GM23338 (cell line): ENCODE measurements around the gene OR4F15. TPM values are rescaled to one million over a fixed set of nuclear protein-coding genes. Genes with fewer than 3 reads are reported as not detected.

ENCODE experiments used
- ATAC-seq: fragments of 200-7000 bp; cut with Tn5 transposase; 3 replicates; pipeline ENCODE4 v1.9.1; 2020
- DNase-seq: peaks from one replicate; pipeline ENCODE4 v3.0.0-alpha.2; 2015; ENCODE audit warnings: low spot score
- H2AFZ ChIP-seq: fragments of 200-600 bp; sonication (generic); 2 replicates; pipeline ENCODE4 v1.8.0; 2016; ENCODE audit warnings: antibody characterized with exemption, mild to moderate bottlenecking, moderate library complexity
- H3F3A ChIP-seq: fragments of 200-600 bp; sonication (generic); replicated peaks from 2 replicates; pipeline ENCODE4 v1.8.0; 2017; ENCODE audit warnings: antibody characterized with exemption, mixed run types, low read depth
- H3K27ac ChIP-seq: fragments of 200-600 bp; sonication (generic); 2 replicates; pipeline ENCODE4 v1.6.1; 2016; ENCODE audit warnings: low read depth
- H3K27me3 ChIP-seq: fragments of 200-600 bp; sonication (generic); 2 replicates; pipeline ENCODE4 v1.8.0; 2016; ENCODE audit warnings: mild to moderate bottlenecking, mixed run types, moderate library complexity; ENCODE audit not compliant: insufficient read depth
- H3K36me3 ChIP-seq: fragments of 200-600 bp; sonication (generic); 2 replicates; pipeline ENCODE4 v1.8.0; 2016; ENCODE audit warnings: mild to moderate bottlenecking; ENCODE audit not compliant: insufficient read depth
- H3K4me1 ChIP-seq: fragments of 200-600 bp; sonication (generic); 2 replicates; pipeline ENCODE4 v1.8.0; 2016; ENCODE audit warnings: mild to moderate bottlenecking, moderate library complexity; ENCODE audit not compliant: insufficient read depth
- H3K4me2 ChIP-seq: fragments of 200-600 bp; sonication (generic); 2 replicates; pipeline ENCODE4 v1.7.1; 2017; ENCODE audit warnings: mixed run types
- H3K4me3 ChIP-seq: fragments of 200-600 bp; sonication (generic); 2 replicates; pipeline ENCODE4 v1.6.1; 2016; ENCODE audit warnings: mixed run types
- H3K79me2 ChIP-seq: fragments of 200-600 bp; sonication (generic); replicated peaks from 2 replicates; pipeline ENCODE4 v1.8.0; 2017; ENCODE audit warnings: mild to moderate bottlenecking; ENCODE audit not compliant: insufficient read depth
- H3K9me2 ChIP-seq: fragments of 200-600 bp; sonication (generic); 2 replicates; pipeline ENCODE4 v1.8.0; 2017; ENCODE audit not compliant: insufficient read depth
- H4K20me1 ChIP-seq: fragments of 200-600 bp; sonication (generic); replicated peaks from 2 replicates; pipeline ENCODE4 v1.8.0; 2017; ENCODE audit warnings: mild to moderate bottlenecking; ENCODE audit not compliant: insufficient read depth
- H3K27ac Mint-ChIP-seq: 2 replicates; pipeline ENCODE4 v1.8.0; 2020; ENCODE audit warnings: inconsistent platforms, mild to moderate bottlenecking, moderate library complexity, mixed read lengths
- H3K27me3 Mint-ChIP-seq: 3 replicates; pipeline ENCODE4 v1.8.0; 2022; ENCODE audit warnings: low read depth, mild to moderate bottlenecking, moderate library complexity, mixed read lengths, inconsistent platforms; ENCODE audit not compliant: insufficient read depth, poor library complexity
- H3K36me3 Mint-ChIP-seq: 3 replicates; pipeline ENCODE4 v1.8.0; 2021; ENCODE audit warnings: low read depth, mild to moderate bottlenecking, inconsistent platforms, moderate library complexity, mixed read lengths
- H3K4me1 Mint-ChIP-seq: 3 replicates; pipeline ENCODE4 v1.8.0; 2020; ENCODE audit warnings: mild to moderate bottlenecking, inconsistent platforms, mixed read lengths
- H3K4me3 Mint-ChIP-seq: 3 replicates; pipeline ENCODE4 v1.8.0; 2021; ENCODE audit warnings: moderate library complexity, mild to moderate bottlenecking, inconsistent platforms, mixed read lengths
- H3K9me3 Mint-ChIP-seq: 3 replicates; pipeline ENCODE4 v1.8.0; 2020; ENCODE audit warnings: moderate library complexity, mild to moderate bottlenecking, inconsistent platforms, mixed read lengths
- CREB1 ChIP-seq: fragments of 250-450 bp; sonication (Bioruptor Pico); IDR thresholded peaks from 2 replicates; pipeline ENCODE4 v1.5.0; 2020; ENCODE audit warnings: low read depth, mild to moderate bottlenecking, moderate library complexity
- CTCF ChIP-seq, 2 experiments: fragments of 200-600 bp in 1 of 2; sonication (generic) in 1 of 2; conservative IDR thresholded peaks; 2 replicates each; pipeline versions ENCODE4 v1.5.1 to v1.6.1; 2016 to 2017; ENCODE audit warnings: antibody characterized with exemption in 2 of 2, low read depth in 2 of 2, mild to moderate bottlenecking in 2 of 2, moderate library complexity in 1 of 2
- ETS1 ChIP-seq: IDR thresholded peaks from 2 replicates; pipeline ENCODE4 v1.6.1; 2016; ENCODE audit warnings: antibody characterized with exemption
- EZH2 ChIP-seq: fragments of 200-600 bp; sonication (generic); IDR thresholded peaks from one replicate; pipeline ENCODE4 v1.8.0; 2017; ENCODE audit warnings: antibody characterized with exemption, mild to moderate bottlenecking, low read depth; ENCODE audit not compliant: unreplicated experiment
- EZH2phosphoT487 ChIP-seq: fragments of 200-600 bp; sonication (generic); IDR thresholded peaks from one replicate; pipeline ENCODE4 v1.8.1; 2018; ENCODE audit warnings: antibody characterized with exemption; ENCODE audit not compliant: unreplicated experiment
- JUNB ChIP-seq: IDR thresholded peaks from one replicate; pipeline ENCODE4 v1.6.1; 2016; ENCODE audit warnings: antibody characterized with exemption; ENCODE audit not compliant: unreplicated experiment
- NANOG ChIP-seq: IDR thresholded peaks from 2 replicates; pipeline ENCODE4 v1.6.1; 2016; ENCODE audit warnings: antibody characterized with exemption, borderline replicate concordance
- POLR2AphosphoS5 ChIP-seq: IDR thresholded peaks from 2 replicates; pipeline ENCODE4 v1.6.1; 2016; ENCODE audit warnings: antibody characterized with exemption, low read depth
- STAT1 ChIP-seq: IDR thresholded peaks from one replicate; pipeline ENCODE4 v1.6.1; 2016; ENCODE audit warnings: antibody characterized with exemption; ENCODE audit not compliant: unreplicated experiment
- ZNF114 ChIP-seq: fragments of 250-450 bp; sonication (Bioruptor Pico); IDR thresholded peaks from 2 replicates; pipeline ENCODE4 v1.5.0; 2020; ENCODE audit warnings: mild to moderate bottlenecking, moderate library complexity
- ZNF331 ChIP-seq: fragments of 250-450 bp; sonication (Bioruptor Pico); IDR thresholded peaks from 2 replicates; pipeline ENCODE4 v1.5.0; 2020; ENCODE audit warnings: low read depth, mild to moderate bottlenecking, moderate library complexity
- polyA plus RNA-seq: library from polyadenylated mRNA; unstranded; fragments of >200 nt; fragmentation: Nextera tagmentation; extraction: Ambion mirVana; gene quantifications from 2 replicates; pipeline ENCODE4 v1.2.1, GENCODE V29; 2016
- total RNA-seq: library from RNA; depleted of rRNA; stranded (reverse); fragments of >200 nt; shearing (Covaris generic); gene quantifications from 2 replicates; pipeline ENCODE4 v1.2.3, GENCODE V29; 2014
- TF ChIP-seq, protein P1 (sequence below): fragments of 250-450 bp; sonication (Bioruptor Pico); IDR thresholded peaks from 2 replicates; pipeline ENCODE4 v1.5.0; 2020; ENCODE audit warnings: mild to moderate bottlenecking, moderate library complexity
- TF ChIP-seq, protein P2 (sequence below): IDR thresholded peaks from one replicate; pipeline ENCODE4 v1.6.1; 2018; ENCODE audit warnings: antibody characterized with exemption; ENCODE audit not compliant: unreplicated experiment

The OR4F15 gene
- total and polyA plus RNA-seq, 2 experiments from 2014 or later, result not detected

- H3F3A ChIP-seq, result no peaks in the 10 kb centered on the region
- no peak overlapping the region for H3K27ac ChIP-seq
- no peak overlapping the region for H3K4me3 ChIP-seq
- Mint-ChIP-seq H3K4me3 (no peak overlapping the region), H3K4me1 (no peaks in the 10 kb centered on the region), H3K9me3 (peaks cover 6% of the 10 kb centered on the region; the same call in 1 of the 3 replicates), H3K27me3 (no peaks in the 10 kb centered on the region), H3K36me3 (no peaks in the 10 kb centered on the region), H3K27ac (no peak overlapping the region)
- H4K20me1 ChIP-seq, result no peaks in the 10 kb centered on the region
- no peak for DNase-seq
- ATAC-seq, result no peak
- no peaks in the 10 kb centered on the region for H3K27me3 ChIP-seq
- no peaks in the 10 kb centered on the region for H3K79me2 ChIP-seq
- no peaks in the 10 kb centered on the region; the same call in 1 of the 2 replicates for H3K9me2 ChIP-seq
- H3K36me3 ChIP-seq, result no peaks in the 10 kb centered on the region
- H3K4me1 ChIP-seq, result no peaks in the 10 kb centered on the region
- no peak overlapping the region for H3K4me2 ChIP-seq
- no peak overlapping the region for H2AFZ ChIP-seq
- TF ChIP-seq ZNF114, result no peak
- TF ChIP-seq, protein P1, sequence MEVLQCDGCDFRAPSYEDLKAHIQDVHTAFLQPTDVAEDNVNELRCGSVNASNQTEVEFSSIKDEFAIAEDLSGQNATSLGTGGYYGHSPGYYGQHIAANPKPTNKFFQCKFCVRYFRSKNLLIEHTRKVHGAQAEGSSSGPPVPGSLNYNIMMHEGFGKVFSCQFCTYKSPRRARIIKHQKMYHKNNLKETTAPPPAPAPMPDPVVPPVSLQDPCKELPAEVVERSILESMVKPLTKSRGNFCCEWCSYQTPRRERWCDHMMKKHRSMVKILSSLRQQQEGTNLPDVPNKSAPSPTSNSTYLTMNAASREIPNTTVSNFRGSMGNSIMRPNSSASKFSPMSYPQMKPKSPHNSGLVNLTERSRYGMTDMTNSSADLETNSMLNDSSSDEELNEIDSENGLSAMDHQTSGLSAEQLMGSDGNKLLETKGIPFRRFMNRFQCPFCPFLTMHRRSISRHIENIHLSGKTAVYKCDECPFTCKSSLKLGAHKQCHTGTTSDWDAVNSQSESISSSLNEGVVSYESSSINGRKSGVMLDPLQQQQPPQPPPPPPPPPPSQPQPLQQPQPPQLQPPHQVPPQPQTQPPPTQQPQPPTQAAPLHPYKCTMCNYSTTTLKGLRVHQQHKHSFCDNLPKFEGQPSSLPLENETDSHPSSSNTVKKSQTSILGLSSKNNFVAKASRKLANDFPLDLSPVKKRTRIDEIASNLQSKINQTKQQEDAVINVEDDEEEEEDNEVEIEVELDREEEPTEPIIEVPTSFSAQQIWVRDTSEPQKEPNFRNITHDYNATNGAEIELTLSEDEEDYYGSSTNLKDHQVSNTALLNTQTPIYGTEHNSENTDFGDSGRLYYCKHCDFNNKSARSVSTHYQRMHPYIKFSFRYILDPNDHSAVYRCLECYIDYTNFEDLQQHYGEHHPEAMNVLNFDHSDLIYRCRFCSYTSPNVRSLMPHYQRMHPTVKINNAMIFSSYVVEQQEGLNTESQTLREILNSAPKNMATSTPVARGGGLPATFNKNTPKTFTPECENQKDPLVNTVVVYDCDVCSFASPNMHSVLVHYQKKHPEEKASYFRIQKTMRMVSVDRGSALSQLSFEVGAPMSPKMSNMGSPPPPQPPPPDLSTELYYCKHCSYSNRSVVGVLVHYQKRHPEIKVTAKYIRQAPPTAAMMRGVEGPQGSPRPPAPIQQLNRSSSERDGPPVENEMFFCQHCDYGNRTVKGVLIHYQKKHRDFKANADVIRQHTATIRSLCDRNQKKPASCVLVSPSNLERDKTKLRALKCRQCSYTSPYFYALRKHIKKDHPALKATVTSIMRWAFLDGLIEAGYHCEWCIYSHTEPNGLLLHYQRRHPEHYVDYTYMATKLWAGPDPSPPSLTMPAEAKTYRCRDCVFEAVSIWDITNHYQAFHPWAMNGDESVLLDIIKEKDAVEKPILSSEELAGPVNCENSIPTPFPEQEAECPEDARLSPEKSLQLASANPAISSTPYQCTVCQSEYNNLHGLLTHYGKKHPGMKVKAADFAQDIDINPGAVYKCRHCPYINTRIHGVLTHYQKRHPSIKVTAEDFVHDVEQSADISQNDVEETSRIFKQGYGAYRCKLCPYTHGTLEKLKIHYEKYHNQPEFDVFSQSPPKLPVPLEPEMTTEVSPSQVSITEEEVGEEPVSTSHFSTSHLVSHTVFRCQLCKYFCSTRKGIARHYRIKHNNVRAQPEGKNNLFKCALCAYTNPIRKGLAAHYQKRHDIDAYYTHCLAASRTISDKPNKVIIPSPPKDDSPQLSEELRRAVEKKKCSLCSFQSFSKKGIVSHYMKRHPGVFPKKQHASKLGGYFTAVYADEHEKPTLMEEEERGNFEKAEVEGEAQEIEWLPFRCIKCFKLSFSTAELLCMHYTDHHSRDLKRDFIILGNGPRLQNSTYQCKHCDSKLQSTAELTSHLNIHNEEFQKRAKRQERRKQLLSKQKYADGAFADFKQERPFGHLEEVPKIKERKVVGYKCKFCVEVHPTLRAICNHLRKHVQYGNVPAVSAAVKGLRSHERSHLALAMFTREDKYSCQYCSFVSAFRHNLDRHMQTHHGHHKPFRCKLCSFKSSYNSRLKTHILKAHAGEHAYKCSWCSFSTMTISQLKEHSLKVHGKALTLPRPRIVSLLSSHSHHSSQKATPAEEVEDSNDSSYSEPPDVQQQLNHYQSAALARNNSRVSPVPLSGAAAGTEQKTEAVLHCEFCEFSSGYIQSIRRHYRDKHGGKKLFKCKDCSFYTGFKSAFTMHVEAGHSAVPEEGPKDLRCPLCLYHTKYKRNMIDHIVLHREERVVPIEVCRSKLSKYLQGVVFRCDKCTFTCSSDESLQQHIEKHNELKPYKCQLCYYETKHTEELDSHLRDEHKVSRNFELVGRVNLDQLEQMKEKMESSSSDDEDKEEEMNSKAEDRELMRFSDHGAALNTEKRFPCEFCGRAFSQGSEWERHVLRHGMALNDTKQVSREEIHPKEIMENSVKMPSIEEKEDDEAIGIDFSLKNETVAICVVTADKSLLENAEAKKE (CRISPR knock-in tag), result no peak
- TF ChIP-seq POLR2AphosphoS5, result no peak
- TF ChIP-seq CTCF (conservative IDR thresholded peaks at IDR 0.05; ENCODE audit: low read depth in 2 of 2), result no peak
- no peak for TF ChIP-seq STAT1
- TF ChIP-seq EZH2phosphoT487, result no peak
- TF ChIP-seq, protein P2, sequence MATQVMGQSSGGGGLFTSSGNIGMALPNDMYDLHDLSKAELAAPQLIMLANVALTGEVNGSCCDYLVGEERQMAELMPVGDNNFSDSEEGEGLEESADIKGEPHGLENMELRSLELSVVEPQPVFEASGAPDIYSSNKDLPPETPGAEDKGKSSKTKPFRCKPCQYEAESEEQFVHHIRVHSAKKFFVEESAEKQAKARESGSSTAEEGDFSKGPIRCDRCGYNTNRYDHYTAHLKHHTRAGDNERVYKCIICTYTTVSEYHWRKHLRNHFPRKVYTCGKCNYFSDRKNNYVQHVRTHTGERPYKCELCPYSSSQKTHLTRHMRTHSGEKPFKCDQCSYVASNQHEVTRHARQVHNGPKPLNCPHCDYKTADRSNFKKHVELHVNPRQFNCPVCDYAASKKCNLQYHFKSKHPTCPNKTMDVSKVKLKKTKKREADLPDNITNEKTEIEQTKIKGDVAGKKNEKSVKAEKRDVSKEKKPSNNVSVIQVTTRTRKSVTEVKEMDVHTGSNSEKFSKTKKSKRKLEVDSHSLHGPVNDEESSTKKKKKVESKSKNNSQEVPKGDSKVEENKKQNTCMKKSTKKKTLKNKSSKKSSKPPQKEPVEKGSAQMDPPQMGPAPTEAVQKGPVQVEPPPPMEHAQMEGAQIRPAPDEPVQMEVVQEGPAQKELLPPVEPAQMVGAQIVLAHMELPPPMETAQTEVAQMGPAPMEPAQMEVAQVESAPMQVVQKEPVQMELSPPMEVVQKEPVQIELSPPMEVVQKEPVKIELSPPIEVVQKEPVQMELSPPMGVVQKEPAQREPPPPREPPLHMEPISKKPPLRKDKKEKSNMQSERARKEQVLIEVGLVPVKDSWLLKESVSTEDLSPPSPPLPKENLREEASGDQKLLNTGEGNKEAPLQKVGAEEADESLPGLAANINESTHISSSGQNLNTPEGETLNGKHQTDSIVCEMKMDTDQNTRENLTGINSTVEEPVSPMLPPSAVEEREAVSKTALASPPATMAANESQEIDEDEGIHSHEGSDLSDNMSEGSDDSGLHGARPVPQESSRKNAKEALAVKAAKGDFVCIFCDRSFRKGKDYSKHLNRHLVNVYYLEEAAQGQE, result no peak
- TF ChIP-seq ZNF331 (CRISPR knock-in tag), result no peak
- TF ChIP-seq JUNB, result no peak
- no peak for TF ChIP-seq CREB1
- no peak for TF ChIP-seq ETS1
- no peak for TF ChIP-seq NANOG
- no peak for TF ChIP-seq EZH2
Observed at GRCh38 chr15:101828774-101829173, 16.8 kb downstream of the OR4F15 start.
